DND-41 (cell line): ENCODE measurements around the gene TPPP3.
A peak's percentile ranks its signal among the peaks of the same experiment; 100 is the strongest.

Experiments used
- ATAC-seq: fragments of 200-7000 bp; cut with Tn5 transposase; 3 replicates; pipeline ENCODE4 v1.9.1; 2021; ENCODE audit warnings: low read depth; ENCODE audit not compliant: insufficient read depth
- DNase-seq: peaks from one replicate; pipeline ENCODE4 v3.0.0-alpha.2; 2020
- H2AFZ ChIP-seq: 2 replicates; pipeline ENCODE4 v1.6.0; 2012; ENCODE audit warnings: low read depth, low read length
- H3K27ac ChIP-seq: 2 replicates; pipeline ENCODE4 v1.5.1; 2012; ENCODE audit warnings: low read length, inconsistent platforms
- H3K27me3 ChIP-seq: fragments of 200-600 bp; sonication (generic); 2 replicates; pipeline ENCODE4 v1.6.0; 2012; ENCODE audit warnings: low read length, mild to moderate bottlenecking, inconsistent platforms; ENCODE audit not compliant: insufficient read depth, poor library complexity
- H3K36me3 ChIP-seq: 2 replicates; pipeline ENCODE4 v1.5.1; 2012; ENCODE audit warnings: low read length, inconsistent platforms; ENCODE audit not compliant: insufficient read depth
- H3K4me1 ChIP-seq: 2 replicates; pipeline ENCODE4 v1.5.1; 2012; ENCODE audit warnings: mild to moderate bottlenecking, low read length; ENCODE audit not compliant: insufficient read depth
- H3K4me2 ChIP-seq: 2 replicates; pipeline ENCODE4 v1.6.0; 2012; ENCODE audit warnings: mild to moderate bottlenecking, moderate library complexity, low read length, inconsistent platforms; ENCODE audit not compliant: insufficient read depth
- H3K4me3 ChIP-seq, 2 experiments: fragments of 200-600 bp in 1 of 2; shearing (Covaris generic) in 1 of 2; 2 replicates each; pipeline ENCODE4 v1.5.1; 2012 to 2016; ENCODE audit warnings: inconsistent platforms in 2 of 2, low read length in 2 of 2, mild to moderate bottlenecking in 2 of 2, low read depth in 1 of 2, moderate library complexity in 1 of 2
- H3K79me2 ChIP-seq: 2 replicates; pipeline ENCODE4 v1.6.0; 2012; ENCODE audit warnings: low read length, inconsistent platforms; ENCODE audit not compliant: insufficient read depth
- H3K9ac ChIP-seq: 2 replicates; pipeline ENCODE4 v1.6.0; 2012; ENCODE audit warnings: low read depth, mild to moderate bottlenecking, inconsistent platforms, low read length, moderate library complexity
- H3K9me3 ChIP-seq: 2 replicates; pipeline ENCODE4 v1.5.1; 2012; ENCODE audit warnings: low read length, moderate library complexity, mild to moderate bottlenecking, inconsistent platforms; ENCODE audit not compliant: insufficient read depth, severe bottlenecking
- H4K20me1 ChIP-seq: 2 replicates; pipeline ENCODE4 v1.6.0; 2012; ENCODE audit warnings: low read length; ENCODE audit not compliant: insufficient read depth
- CTCF ChIP-seq: IDR thresholded peaks from 2 replicates; pipeline ENCODE4 v1.5.1; 2012; ENCODE audit warnings: borderline replicate concordance, low read length, moderate library complexity, mild to moderate bottlenecking; ENCODE audit not compliant: poor library complexity, severe bottlenecking; ENCODE audit errors: extremely low read depth
- EZH2 ChIP-seq: IDR thresholded peaks from 3 replicates; pipeline ENCODE4 v1.6.1; 2012; ENCODE audit warnings: borderline replicate concordance, low read depth, mild to moderate bottlenecking, moderate library complexity, low read length, inconsistent platforms; ENCODE audit not compliant: severe bottlenecking

The TPPP3 gene

GRCh38 chr16:67441271-67441753, 48.0 kb upstream of the TPPP3 start:
- H4K20me1 ChIP-seq: peaks cover 23% of the 10 kb centered on the region
- no peak overlapping the region for H3K27ac ChIP-seq
- no peak overlapping the region for H2AFZ ChIP-seq
- H3K9me3 ChIP-seq: no peaks in the 10 kb centered on the region
- H3K4me1 ChIP-seq: no peaks in the 10 kb centered on the region
- no peaks in the 10 kb centered on the region for H3K79me2 ChIP-seq
- H3K4me2 ChIP-seq: no peak overlapping the region
- no peak overlapping the region for H3K4me3 ChIP-seq
- ATAC-seq (0 out of 3 replicates have a peak, but pooled peaks have one; percentile 23), DNase-seq (no peak)
- no peak for TF ChIP-seq EZH2
- TF ChIP-seq CTCF: no peak
- peaks cover 40% of the 10 kb centered on the region for H3K36me3 ChIP-seq
- H3K27me3 ChIP-seq: no peaks in the 10 kb centered on the region
- no peak overlapping the region for H3K9ac ChIP-seq

GRCh38 chr16:67438824-67439393, 45.6 kb upstream of the TPPP3 start:
- no peak overlapping the region for H3K27ac ChIP-seq
- no peak for TF ChIP-seq EZH2
- ATAC-seq: no peak

GRCh38 chr16:67438098-67438791, 44.9 kb upstream of the TPPP3 start:
- no peaks in the 10 kb centered on the region for H3K4me1 ChIP-seq
- no peaks in the 10 kb centered on the region for H3K9me3 ChIP-seq
- no peaks in the 10 kb centered on the region for H3K79me2 ChIP-seq
- no peaks in the 10 kb centered on the region for H3K27me3 ChIP-seq
- no peak for TF ChIP-seq EZH2
- TF ChIP-seq CTCF: no peak
- no peak overlapping the region for H3K4me3 ChIP-seq
- H2AFZ ChIP-seq: no peak overlapping the region
- H4K20me1 ChIP-seq: peaks cover 17% of the 10 kb centered on the region; the same call in 1 of the 2 replicates
- H3K9ac ChIP-seq: no peak overlapping the region
- DNase-seq (no peak), ATAC-seq (no peak)
- peaks cover 33% of the 10 kb centered on the region for H3K36me3 ChIP-seq
- no peak overlapping the region for H3K27ac ChIP-seq
- no peak overlapping the region for H3K4me2 ChIP-seq

More at GRCh38 chr16:67438824-67439393, 45.6 kb upstream of the TPPP3 start:
- no peak for DNase-seq
- Histone ChIP-seq H3K9ac (no peak overlapping the region), H3K4me2 (no peak overlapping the region), H3K4me1 (no peaks in the 10 kb centered on the region), H3K9me3 (no peaks in the 10 kb centered on the region), H3K4me3 (no peak overlapping the region), H2AFZ (no peak overlapping the region), H4K20me1 (peaks cover 17% of the 10 kb centered on the region; the same call in 1 of the 2 replicates), H3K27me3 (no peaks in the 10 kb centered on the region), H3K79me2 (no peaks in the 10 kb centered on the region), H3K36me3 (peaks cover 33% of the 10 kb centered on the region)

- no peak overlapping the region for H2AFZ ChIP-seq
- H3K4me2 ChIP-seq: no peak overlapping the region
- no peak for DNase-seq
- H3K4me1 ChIP-seq: no peaks in the 10 kb centered on the region
- H3K36me3 ChIP-seq: peaks cover 26% of the 10 kb centered on the region
- H4K20me1 ChIP-seq: peaks cover 17% of the 10 kb centered on the region; the same call in 1 of the 2 replicates
- TF ChIP-seq CTCF: no peak
- TF ChIP-seq EZH2: no peak
- H3K4me3 ChIP-seq: no peak overlapping the region
- no peaks in the 10 kb centered on the region for H3K9me3 ChIP-seq
- H3K27ac ChIP-seq: no peak overlapping the region
- no peaks in the 10 kb centered on the region for H3K79me2 ChIP-seq
- ATAC-seq: no peak
- no peaks in the 10 kb centered on the region for H3K27me3 ChIP-seq
- no peak overlapping the region for H3K9ac ChIP-seq
Measured at GRCh38 chr16:67437513-67437912, 44.2 kb upstream of the TPPP3 start.
